GM12878 (cell line): ENCODE results near the gene TEKT5. TPM values are rescaled to one million over a fixed set of nuclear protein-coding genes. Genes with fewer than 3 reads are reported as not detected.

Source experiments
- ATAC-seq: fragments of 200-7000 bp; cut with Tn5 transposase; 3 replicates; pipeline ENCODE4 v1.9.1; 2020; ENCODE audit warnings: mild to moderate bottlenecking, moderate library complexity
- BruUV-seq: library from RNA; stranded (reverse); fragments of 400-500 nt; replicated peaks from 2 replicates; lab custom pipeline; 2021; lab: Mats Ljungman, UMichigan
- CTCF ChIA-PET: fragments of 300-600 bp; sonication (Branson Sonifier 250); formaldehyde crosslinking; extraction: SDS; loops from one replicate; lab custom pipeline; 2021; ENCODE audit warnings: inconsistent platforms; lab: Yijun Ruan, JAX
- POLR2A ChIA-PET: fragments of 350-600 bp; formaldehyde crosslinking; extraction: SDS; loops from one replicate; lab custom pipeline; 2021; ENCODE audit warnings: inconsistent platforms; lab: Charles Lee
- RAD21 ChIA-PET: fragments of 300-600 bp; sonication (Branson Sonifier 250); formaldehyde crosslinking; loops from one replicate; lab custom pipeline; 2023; ENCODE audit warnings: antibody characterized with exemption; ENCODE audit not compliant: unreplicated experiment; lab: Charles Lee
- SMC1A ChIA-PET: fragments of 300-600 bp; sonication (Branson Sonifier 250); formaldehyde crosslinking; loops from one replicate; lab custom pipeline; 2023; ENCODE audit not compliant: unreplicated experiment, uncharacterized antibody; lab: Charles Lee
- DNase-seq: peaks from one replicate; pipeline ENCODE4 v3.0.0-alpha.2; 2011; ENCODE audit warnings: low read depth, low spot score
- FAIRE-seq: peaks from 3 replicates; lab custom pipeline; 2011; peaks lifted over from hg19 to GRCh38; lab: Jason Lieb, UNC
- H2AFZ ChIP-seq: 2 replicates; pipeline ENCODE4 v1.6.0; 2011; ENCODE audit warnings: low read depth, low read length, control low read depth; ENCODE audit not compliant: control insufficient read depth
- H3K27ac ChIP-seq: 2 replicates; pipeline ENCODE4 v1.5.1; 2011; ENCODE audit warnings: control low read depth; ENCODE audit not compliant: control insufficient read depth, insufficient read depth
- H3K27me3 ChIP-seq, 2 experiments: replicated peaks in 1 of 2; 2 replicates each; pipeline versions ENCODE4 v1.6.0 to v1.6.1; 2011; ENCODE audit warnings: low read length in 1 of 2; ENCODE audit not compliant: control insufficient read depth in 2 of 2, insufficient read depth in 2 of 2
- H3K36me3 ChIP-seq, 2 experiments: 2 replicates each; pipeline ENCODE4 v1.5.1; 2011; ENCODE audit warnings: low read length in 1 of 2; ENCODE audit not compliant: control insufficient read depth in 2 of 2, insufficient read depth in 2 of 2
- H3K4me1 ChIP-seq: 2 replicates; pipeline ENCODE4 v1.6.1; 2011; ENCODE audit warnings: mild to moderate bottlenecking, low read length, moderate library complexity, mixed read lengths; ENCODE audit not compliant: control insufficient read depth, insufficient read depth
- H3K4me2 ChIP-seq: 2 replicates; pipeline ENCODE4 v1.6.0; 2011; ENCODE audit warnings: control low read depth; ENCODE audit not compliant: control insufficient read depth, insufficient read depth
- H3K4me3 ChIP-seq: fragments of 200-600 bp; sonication (generic); 2 replicates; pipeline ENCODE4 v1.5.1; 2016
- H3K79me2 ChIP-seq: 2 replicates; pipeline ENCODE4 v1.6.0; 2011; ENCODE audit warnings: low read length; ENCODE audit not compliant: control insufficient read depth, insufficient read depth
- H3K9ac ChIP-seq: 2 replicates; pipeline ENCODE4 v1.8.0; 2011; ENCODE audit warnings: low read length, control low read depth, mixed read lengths; ENCODE audit not compliant: control insufficient read depth, insufficient read depth
- H3K9me3 ChIP-seq: replicated peaks from 3 replicates; pipeline ENCODE4 v1.5.1; 2011; ENCODE audit warnings: mild to moderate bottlenecking, low read length; ENCODE audit not compliant: control insufficient read depth, insufficient read depth
- H4K20me1 ChIP-seq: 2 replicates; pipeline ENCODE4 v1.6.0; 2011; ENCODE audit not compliant: control insufficient read depth, insufficient read depth
- CBFB ChIP-seq: IDR thresholded peaks from 2 replicates; pipeline ENCODE4 v1.6.1; 2016; ENCODE audit warnings: antibody characterized with exemption, low read depth
- DPF2 ChIP-seq: fragments of 450-650 bp; IDR thresholded peaks from 2 replicates; pipeline ENCODE4 v1.6.1; 2017; ENCODE audit warnings: mild to moderate bottlenecking
- JUNB ChIP-seq: IDR thresholded peaks from 2 replicates; pipeline ENCODE4 v1.6.1; 2016; ENCODE audit warnings: antibody characterized with exemption, mild to moderate bottlenecking
- MTA3 ChIP-seq: IDR thresholded peaks from 2 replicates; pipeline ENCODE4 v1.6.1; 2012; ENCODE audit warnings: low read length, inconsistent platforms, borderline replicate concordance
- MYB ChIP-seq: fragments of 150-350 bp; IDR thresholded peaks from 2 replicates; pipeline ENCODE4 v1.6.1; 2014; ENCODE audit warnings: mild to moderate bottlenecking, low read depth, low read length, borderline replicate concordance
- NR2C1 ChIP-seq: fragments of 450-650 bp; IDR thresholded peaks from 2 replicates; pipeline ENCODE4 v1.6.1; 2017; ENCODE audit warnings: antibody characterized with exemption, mild to moderate bottlenecking, moderate library complexity
- RFX5 ChIP-seq: IDR thresholded peaks from 2 replicates; pipeline ENCODE4 v1.6.1; 2011; ENCODE audit warnings: low read depth, low read length, improper control_type of control experiment
- SUZ12 ChIP-seq: fragments of 200-600 bp; sonication (generic); IDR thresholded peaks from one replicate; pipeline ENCODE4 v1.6.1; 2018; ENCODE audit warnings: antibody characterized with exemption, mild to moderate bottlenecking; ENCODE audit not compliant: unreplicated experiment
- TARDBP ChIP-seq: IDR thresholded peaks from 2 replicates; pipeline ENCODE4 v1.6.1; 2016; ENCODE audit warnings: borderline replicate concordance
- WGBS: methylation state at CpG from one replicate; pipeline ENCODE4 v1.1.6; 2016; ENCODE audit warnings: low lambda C conversion rate; ENCODE audit not compliant: insufficient replicate concordance, insufficient coverage; ENCODE audit errors: missing lambda C conversion rate; 5-methylcytosine and 5-hydroxymethylcytosine counted together
- in situ Hi-C: fragments of 300-500 bp; cut with MboI; formaldehyde crosslinking; loops from 9 replicates; pipeline ENCODE4 v1.14.3; 2018; ENCODE audit warnings: mixed read lengths
- intact Hi-C: fragments of 100-400 bp; cut with micrococcal nuclease; formaldehyde crosslinking; loops from one replicate; pipeline ENCODE4 v1.14.2; 2022; ENCODE audit not compliant: unreplicated experiment
- polyA plus RNA-seq, 11 experiments: library from polyadenylated mRNA; depleted of rRNA in 4 of 11; unstranded in 6 of 11; stranded (reverse) in 5 of 11; fragments of >200 nt; fragmentation: Nextera tagmentation in 4 of 11; fragmentation: Illumina TruSeq in 1 of 11; extraction: Ambion mirVana in 4 of 11; extraction: Trizol in 1 of 11; gene quantifications; 1 replicate in 1 of 11; 2 replicates in 10 of 11; pipeline versions ENCODE4 v1.2.1 to v1.2.3, GENCODE V29; 2011 to 2016; ENCODE audit warnings: inconsistent platforms in 2 of 11, missing spikeins in 2 of 11, low read depth in 1 of 11
- total RNA-seq, 4 experiments: library from RNA; depleted of rRNA in 3 of 4; stranded (reverse); fragments of >200 nt in 3 of 4; fragmentation: Illumina TruSeq in 1 of 4; extraction: Trizol in 1 of 4; gene quantifications; 2 replicates each; pipeline versions ENCODE4 v1.2.1 to v1.2.3, GENCODE V29; 2013 to 2021
- TF ChIP-seq, protein P1 (sequence below): fragments of 450-650 bp; IDR thresholded peaks from 2 replicates; pipeline ENCODE4 v1.6.1; 2017; ENCODE audit warnings: borderline replicate concordance
- TF ChIP-seq, protein P2 (sequence below): fragments of 150-350 bp; IDR thresholded peaks from 2 replicates; pipeline ENCODE4 v1.6.1; 2016; ENCODE audit warnings: low read depth, low read length
- TF ChIP-seq, protein P3 (sequence below): IDR thresholded peaks from 2 replicates; pipeline ENCODE4 v1.6.1; 2011; ENCODE audit warnings: borderline replicate concordance, low read depth, mild to moderate bottlenecking, moderate library complexity, low read length; ENCODE audit not compliant: insufficient read depth, poor library complexity, severe bottlenecking
- TF ChIP-seq, protein P4 (sequence below): IDR thresholded peaks from 2 replicates; pipeline ENCODE4 v1.6.1; 2012; ENCODE audit warnings: low read depth, low read length, improper control_type of control experiment

The TEKT5 gene
- total and polyA plus RNA-seq, 10 of the 15 experiments (the other 5 are each of a cell fraction or from before 2014, with no cell fraction given) = 0.19 to 2.2 (median 0.68) TPM; not detected in 1

DNA sequence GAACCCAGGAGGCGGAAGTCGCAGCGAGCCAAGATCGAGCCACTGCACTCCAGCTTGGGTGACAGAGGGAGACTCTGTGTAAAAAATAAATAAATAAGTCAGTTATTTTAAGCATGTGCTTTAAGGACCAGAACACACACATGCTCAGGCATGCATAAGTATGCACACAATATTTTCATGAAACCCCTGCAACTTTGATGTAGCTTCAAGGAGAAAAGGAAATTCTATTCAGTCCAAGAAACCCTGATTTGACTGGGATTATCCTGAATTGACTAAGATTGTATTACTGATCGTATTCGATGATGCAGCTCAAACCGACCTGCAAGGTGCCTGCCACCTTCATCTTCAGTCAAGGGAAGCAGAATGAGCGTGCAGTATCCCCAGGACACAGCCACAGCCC, 841 bp downstream of the TEKT5 start:
- CTCF ChIA-PET = no interaction called here
- POLR2A ChIA-PET = no interaction called here

DNA sequence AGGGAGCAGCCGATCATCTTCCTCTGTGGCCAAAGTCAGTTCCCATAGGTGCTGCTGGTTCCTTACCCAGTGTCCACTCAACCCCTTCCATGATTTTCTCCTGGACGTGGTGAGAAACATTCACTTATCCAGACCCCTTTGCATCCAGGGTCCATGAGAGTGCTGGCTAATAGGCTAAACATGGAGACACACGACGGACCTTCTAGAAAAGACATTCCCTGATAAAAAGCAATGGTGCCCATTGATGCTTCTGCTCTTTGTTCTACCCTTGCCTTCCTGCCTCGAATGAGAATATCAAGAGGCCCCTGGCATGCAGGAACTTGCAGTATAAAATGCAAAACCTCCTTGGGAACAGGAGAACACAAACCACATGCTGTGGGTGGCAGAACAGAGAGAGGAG, 2.3 kb downstream of the TEKT5 start:
- in situ Hi-C loops = no loop called here
- Histone ChIP-seq H3K9me3 (no peaks in the 10 kb centered on the region), H3K36me3 (no peaks in the 10 kb centered on the region), H3K27me3 (no peaks in the 10 kb centered on the region), H3K4me1 (no peaks in the 10 kb centered on the region), H3K4me3 (no peak overlapping the region), H2AFZ (no peak overlapping the region), H3K79me2 (no peaks in the 10 kb centered on the region), H3K9ac (no peak overlapping the region), H3K27ac (no peak overlapping the region), H3K4me2 (no peak overlapping the region), H4K20me1 (no peaks in the 10 kb centered on the region)
- FAIRE-seq (no peak), DNase-seq (no peak), ATAC-seq (no peak)
- ChIA-PET SMC1A (no interaction called here), POLR2A (no interaction called here), CTCF (interaction anchor here (1.0 kb wide), 1 partner anchor 178 kb away, joined by 3 read pairs; no protein-coding TSS in a partner anchor), RAD21 (no interaction called here)
- WGBS = 50% methylated on average over 5 of the region's 5 CpGs
- intact Hi-C loops = no loop called here
- no TSS peak for BruUV-seq
- TF ChIP-seq CBFB (no peak), NR2C1 (no peak), MTA3 (no peak), TARDBP (no peak), SUZ12 (no peak), DPF2 (no peak)
- TF ChIP-seq, protein P1, sequence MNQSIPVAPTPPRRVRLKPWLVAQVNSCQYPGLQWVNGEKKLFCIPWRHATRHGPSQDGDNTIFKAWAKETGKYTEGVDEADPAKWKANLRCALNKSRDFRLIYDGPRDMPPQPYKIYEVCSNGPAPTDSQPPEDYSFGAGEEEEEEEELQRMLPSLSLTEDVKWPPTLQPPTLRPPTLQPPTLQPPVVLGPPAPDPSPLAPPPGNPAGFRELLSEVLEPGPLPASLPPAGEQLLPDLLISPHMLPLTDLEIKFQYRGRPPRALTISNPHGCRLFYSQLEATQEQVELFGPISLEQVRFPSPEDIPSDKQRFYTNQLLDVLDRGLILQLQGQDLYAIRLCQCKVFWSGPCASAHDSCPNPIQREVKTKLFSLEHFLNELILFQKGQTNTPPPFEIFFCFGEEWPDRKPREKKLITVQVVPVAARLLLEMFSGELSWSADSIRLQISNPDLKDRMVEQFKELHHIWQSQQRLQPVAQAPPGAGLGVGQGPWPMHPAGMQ = no peak
- TF ChIP-seq, protein P2, sequence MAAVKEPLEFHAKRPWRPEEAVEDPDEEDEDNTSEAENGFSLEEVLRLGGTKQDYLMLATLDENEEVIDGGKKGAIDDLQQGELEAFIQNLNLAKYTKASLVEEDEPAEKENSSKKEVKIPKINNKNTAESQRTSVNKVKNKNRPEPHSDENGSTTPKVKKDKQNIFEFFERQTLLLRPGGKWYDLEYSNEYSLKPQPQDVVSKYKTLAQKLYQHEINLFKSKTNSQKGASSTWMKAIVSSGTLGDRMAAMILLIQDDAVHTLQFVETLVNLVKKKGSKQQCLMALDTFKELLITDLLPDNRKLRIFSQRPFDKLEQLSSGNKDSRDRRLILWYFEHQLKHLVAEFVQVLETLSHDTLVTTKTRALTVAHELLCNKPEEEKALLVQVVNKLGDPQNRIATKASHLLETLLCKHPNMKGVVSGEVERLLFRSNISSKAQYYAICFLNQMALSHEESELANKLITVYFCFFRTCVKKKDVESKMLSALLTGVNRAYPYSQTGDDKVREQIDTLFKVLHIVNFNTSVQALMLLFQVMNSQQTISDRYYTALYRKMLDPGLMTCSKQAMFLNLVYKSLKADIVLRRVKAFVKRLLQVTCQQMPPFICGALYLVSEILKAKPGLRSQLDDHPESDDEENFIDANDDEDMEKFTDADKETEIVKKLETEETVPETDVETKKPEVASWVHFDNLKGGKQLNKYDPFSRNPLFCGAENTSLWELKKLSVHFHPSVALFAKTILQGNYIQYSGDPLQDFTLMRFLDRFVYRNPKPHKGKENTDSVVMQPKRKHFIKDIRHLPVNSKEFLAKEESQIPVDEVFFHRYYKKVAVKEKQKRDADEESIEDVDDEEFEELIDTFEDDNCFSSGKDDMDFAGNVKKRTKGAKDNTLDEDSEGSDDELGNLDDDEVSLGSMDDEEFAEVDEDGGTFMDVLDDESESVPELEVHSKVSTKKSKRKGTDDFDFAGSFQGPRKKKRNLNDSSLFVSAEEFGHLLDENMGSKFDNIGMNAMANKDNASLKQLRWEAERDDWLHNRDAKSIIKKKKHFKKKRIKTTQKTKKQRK = no peak
- TF ChIP-seq, protein P3, sequence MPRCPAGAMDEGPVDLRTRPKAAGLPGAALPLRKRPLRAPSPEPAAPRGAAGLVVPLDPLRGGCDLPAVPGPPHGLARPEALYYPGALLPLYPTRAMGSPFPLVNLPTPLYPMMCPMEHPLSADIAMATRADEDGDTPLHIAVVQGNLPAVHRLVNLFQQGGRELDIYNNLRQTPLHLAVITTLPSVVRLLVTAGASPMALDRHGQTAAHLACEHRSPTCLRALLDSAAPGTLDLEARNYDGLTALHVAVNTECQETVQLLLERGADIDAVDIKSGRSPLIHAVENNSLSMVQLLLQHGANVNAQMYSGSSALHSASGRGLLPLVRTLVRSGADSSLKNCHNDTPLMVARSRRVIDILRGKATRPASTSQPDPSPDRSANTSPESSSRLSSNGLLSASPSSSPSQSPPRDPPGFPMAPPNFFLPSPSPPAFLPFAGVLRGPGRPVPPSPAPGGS = no peak

More for the DNA sequence above, 841 bp downstream of the TEKT5 start:
- Histone ChIP-seq H3K36me3 (no peaks in the 10 kb centered on the region), H2AFZ (no peak overlapping the region), H3K4me2 (no peak overlapping the region), H4K20me1 (no peaks in the 10 kb centered on the region), H3K79me2 (no peaks in the 10 kb centered on the region), H3K27ac (no peak overlapping the region), H3K9me3 (no peaks in the 10 kb centered on the region), H3K4me1 (no peaks in the 10 kb centered on the region), H3K4me3 (no peak overlapping the region), H3K9ac (no peak overlapping the region), H3K27me3 (no peaks in the 10 kb centered on the region)
- intact Hi-C loops (no loop called here), in situ Hi-C loops (no loop called here)
- ATAC-seq = no peak
- no peak for FAIRE-seq
- RAD21 ChIA-PET = no interaction called here
- SMC1A ChIA-PET = no interaction called here
- TF ChIP-seq MYB (no peak), RFX5 (no peak), JUNB (0 out of 2 replicates have a peak, but pooled peaks have one; percentile 11)
- TF ChIP-seq, protein P4, sequence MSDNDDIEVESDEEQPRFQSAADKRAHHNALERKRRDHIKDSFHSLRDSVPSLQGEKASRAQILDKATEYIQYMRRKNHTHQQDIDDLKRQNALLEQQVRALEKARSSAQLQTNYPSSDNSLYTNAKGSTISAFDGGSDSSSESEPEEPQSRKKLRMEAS = no peak
- 56% methylated on average over 8 of the region's 8 CpGs for WGBS
- BruUV-seq = no TSS peak
- DNase-seq = no peak
